Stimulated activated CD4-positive, alpha-beta T cell treated with anti-CD3 and anti-CD28 coated beads, TNF-alpha, amount 100 ng/mL, for 1 hour (primary cell): ENCODE results near the gene PELI3.
"Not testable (repeated sequence)": the region's sequence is repeated elsewhere in the genome, so short reads cannot be mapped to it uniquely, and the experiment has no call there.

Experiments
- DNase-seq, 3 donors: peaks; one replicate each; pipeline ENCODE4 v3.0.0-alpha.2; 2020; ENCODE audit warnings: low read depth in 3 of 3, low spot score in 1 of 3

PELI3 gene, protein sequence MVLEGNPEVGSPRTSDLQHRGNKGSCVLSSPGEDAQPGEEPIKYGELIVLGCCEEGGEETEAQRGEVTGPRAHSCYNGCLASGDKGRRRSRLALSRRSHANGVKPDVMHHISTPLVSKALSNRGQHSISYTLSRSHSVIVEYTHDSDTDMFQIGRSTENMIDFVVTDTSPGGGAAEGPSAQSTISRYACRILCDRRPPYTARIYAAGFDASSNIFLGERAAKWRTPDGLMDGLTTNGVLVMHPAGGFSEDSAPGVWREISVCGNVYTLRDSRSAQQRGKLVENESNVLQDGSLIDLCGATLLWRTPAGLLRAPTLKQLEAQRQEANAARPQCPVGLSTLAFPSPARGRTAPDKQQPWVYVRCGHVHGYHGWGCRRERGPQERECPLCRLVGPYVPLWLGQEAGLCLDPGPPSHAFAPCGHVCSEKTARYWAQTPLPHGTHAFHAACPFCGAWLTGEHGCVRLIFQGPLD

DNA sequence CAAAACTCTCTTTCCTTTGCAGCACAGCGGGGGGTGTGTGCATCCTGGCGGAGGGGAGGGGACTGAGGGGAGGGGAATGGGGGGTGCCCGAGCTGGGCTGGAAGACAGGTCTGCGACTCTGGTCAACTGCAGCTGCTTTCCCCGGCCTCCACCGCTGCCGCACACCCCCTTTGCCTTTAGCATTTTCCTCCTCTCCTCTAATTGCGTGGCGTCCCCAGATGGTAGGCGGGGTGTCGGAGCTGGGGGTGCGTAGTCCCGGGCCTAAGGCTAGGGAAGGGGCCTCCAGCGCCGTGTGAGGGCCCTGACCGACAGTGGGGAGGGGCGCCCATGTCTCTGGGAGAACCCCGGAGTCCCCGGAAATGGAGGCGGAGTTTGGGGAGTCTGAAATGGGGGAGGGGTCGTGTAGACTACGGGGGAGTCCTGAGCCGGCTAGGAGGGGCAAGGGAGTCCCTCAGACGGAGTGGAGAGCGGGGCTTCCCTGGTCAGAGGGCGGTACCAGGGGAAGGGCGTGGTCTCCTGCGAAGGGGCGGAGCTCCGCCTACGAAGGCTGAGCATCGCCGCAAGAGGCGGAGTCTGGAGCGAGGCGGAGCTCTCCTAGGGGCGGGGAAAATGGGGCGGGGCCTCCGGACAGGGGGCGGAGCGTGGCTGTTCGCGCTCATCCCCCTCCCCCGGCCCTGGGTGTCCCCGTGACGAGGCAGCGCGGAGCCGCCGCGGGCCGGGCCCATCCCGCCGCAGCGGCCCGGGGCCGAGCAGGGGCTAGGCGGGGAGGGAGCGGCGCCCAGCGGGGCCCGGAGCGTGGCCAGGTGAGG lies at the start of gene PELI3:
TSS of gene PELI3 (plus strand) at position 681 of the 809 bp plus-strand sequence. CDS start 1,224 bp downstream, outside the sequence.
- peak; percentile 91 to 99 (median 93) for DNase-seq

DNA sequence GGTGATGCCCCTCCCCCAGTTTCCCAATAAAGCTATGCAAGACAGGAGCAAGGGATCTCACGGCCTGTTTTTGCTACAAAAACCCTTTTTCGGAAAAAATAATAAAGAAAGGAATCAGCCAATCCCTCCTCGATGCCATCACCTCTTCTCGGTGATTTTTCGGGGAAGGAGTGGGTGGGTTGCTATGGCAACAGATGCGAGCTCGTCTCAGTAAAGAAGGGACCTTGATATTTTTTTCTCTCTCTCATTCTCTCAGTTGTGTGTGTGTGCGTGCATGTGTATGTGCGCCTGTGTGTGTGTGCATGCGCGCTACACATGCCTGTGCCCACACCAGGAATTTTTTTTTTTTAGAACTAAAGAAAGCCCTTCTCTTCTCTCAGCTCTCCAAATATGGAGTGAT lies 49.7 kb upstream of the PELI3 start:
- no peak for DNase-seq

DNA sequence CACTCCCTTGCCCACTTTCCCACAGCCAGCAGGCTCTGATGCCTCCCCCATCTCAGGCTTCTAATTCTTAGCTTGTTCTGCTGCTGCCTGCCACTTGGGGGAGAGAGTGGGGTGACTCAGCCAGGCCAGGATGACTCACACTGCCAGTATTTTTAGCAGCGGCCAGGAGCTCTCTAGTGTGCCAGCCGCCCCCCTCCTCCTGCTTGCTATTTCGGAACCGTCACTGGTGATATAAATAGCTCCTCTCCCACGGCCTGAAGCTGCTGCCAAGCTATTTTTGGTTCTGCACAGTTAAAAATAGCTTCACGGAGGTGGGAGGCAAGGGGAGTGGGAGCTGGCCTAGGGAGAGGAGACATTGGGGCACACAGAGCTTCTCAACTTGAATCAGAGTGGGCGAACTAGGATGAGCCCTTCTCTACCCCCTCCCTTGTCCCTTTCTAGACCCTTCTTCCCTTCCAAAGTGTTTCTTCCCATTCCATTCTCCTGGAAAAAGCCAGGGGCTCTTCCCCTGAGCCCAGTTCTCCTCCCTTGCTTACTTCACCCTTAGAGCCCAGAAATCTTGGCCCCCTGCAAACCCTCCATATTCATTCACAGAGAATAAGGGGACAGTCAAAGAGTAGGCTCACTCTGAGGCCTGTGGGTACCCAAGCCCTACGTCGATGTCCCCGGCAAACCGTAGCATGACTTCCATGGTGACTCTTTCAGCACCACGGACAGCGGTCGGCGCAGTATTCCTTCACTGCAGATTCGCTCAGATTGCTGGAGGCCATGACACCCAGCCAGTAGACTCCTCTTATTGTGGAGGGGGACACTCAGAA lies 48.3 kb upstream of the PELI3 start:
- peak in 2 of 3 donors; percentile 12 to 45 for DNase-seq

GRCh38 chr11:66418986-66419308 lies 47.8 kb upstream of the PELI3 start:
- DNase-seq, result no peak

- DNase-seq, result no peak
Measured at GRCh38 chr11:66419825-66420224, 46.9 kb upstream of the PELI3 start.

GRCh38 chr11:66420671-66421476 lies 45.8 kb upstream of the PELI3 start, which contains the start of gene NPAS4:
Gene NPAS4, plus strand, starts transcription at chr11:66421035. Its CDS starts 145 bp downstream, at chr11:66421180.
- no peak for DNase-seq

- DNase-seq, result peak; percentile 68 to 86 (median 84)
Measured at GRCh38 chr11:66421492-66422205, 45.1 kb upstream of the PELI3 start.

DNA sequence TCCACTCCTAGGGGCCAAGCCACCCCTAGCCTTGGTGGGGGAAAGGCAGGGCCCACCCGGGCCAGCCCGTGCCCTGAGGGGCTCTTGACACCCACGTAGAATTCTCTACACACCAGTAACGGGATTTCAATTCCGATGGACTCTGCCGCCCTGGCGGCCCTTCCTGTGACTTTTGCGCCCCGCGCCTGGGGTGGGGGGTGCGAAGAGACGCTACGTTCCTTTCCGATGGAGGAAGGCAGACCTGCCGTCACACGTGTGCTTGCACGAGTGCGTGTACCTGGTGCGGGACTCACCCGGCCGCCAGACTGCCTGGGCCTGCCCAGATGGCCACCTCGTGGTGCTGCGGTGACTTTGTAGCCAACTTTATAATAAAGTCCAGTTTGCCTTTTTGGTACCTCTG lies 40.4 kb upstream of the PELI3 start:
- DNase-seq, result no peak

GRCh38 chr11:66428933-66429332 lies 37.8 kb upstream of the PELI3 start:
- DNase-seq, result no peak

DNA sequence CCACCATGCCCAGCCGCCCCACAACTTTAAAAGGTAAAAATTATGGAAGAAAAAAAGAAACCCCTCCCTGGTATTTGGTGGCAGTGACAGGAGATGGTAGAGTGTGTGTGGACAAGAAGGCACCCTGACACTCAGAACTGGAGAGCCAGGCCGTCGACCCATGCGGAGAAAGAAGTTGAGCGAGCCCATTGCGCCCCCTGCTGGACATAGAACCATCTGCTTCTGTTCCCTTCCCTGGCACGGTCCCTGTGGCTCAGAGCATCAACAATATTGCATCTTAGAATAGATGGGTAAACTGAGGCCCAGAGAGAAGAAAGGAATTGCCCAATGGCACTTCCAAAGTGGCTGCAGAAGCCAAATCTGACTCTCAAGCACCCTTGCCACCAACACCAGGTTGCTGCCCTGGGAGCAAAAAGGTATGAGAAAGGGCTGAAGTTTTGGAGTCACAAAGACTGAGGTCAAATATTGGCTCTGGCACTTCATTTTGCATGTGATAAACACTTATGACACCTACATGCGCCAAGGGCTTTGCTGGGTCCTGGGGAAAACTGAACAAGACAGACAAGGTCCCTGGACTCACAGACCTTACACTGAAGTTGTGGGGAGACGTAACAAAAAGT lies 36.6 kb upstream of the PELI3 start:
- peak; percentile 35 to 71 (median 40) for DNase-seq

DNA sequence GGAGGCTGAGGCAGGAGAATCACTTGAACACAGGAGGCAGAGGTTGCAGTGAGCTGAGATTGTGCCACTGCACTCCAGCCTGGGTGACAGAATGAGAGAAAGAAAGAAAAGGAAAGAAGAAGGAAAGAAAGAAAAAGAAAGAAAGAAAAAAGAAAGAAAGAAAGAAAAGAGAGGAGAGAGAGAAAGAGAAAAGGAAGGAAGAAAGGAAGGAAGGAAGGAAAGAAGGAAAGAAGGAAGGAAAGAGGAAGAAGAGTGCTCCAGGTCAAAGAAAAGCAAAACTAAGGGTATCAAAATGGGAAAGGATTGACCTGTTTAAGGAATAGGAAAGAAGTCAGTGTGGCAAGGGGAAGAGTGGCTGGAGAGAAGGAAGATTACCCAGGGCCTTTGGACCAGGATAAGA lies 35.4 kb upstream of the PELI3 start:
- DNase-seq, result not testable (repeated sequence)

DNA sequence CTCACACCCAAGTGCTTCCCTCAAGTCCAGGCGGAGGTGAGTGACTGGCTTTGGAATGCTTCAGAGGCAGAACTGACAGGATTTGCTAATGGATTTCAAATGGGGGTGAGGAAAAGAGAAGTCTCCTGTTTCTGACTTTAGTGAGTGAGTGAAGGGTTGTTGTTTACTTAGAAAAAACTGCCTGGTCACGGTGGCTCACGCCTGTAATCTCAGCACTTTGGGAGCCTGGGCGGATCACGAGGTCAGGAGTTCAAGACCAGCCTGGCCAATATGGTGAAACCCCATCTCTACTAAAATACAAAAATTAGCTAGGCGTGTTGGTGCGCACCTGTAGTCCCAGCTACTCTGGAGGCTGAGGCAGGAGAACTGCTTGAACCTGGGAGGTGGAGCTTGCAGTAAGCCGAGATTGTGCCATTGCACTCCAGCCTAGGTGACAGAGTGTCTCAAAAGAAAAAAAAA lies 34.8 kb upstream of the PELI3 start:
- not testable (repeated sequence) for DNase-seq

DNA sequence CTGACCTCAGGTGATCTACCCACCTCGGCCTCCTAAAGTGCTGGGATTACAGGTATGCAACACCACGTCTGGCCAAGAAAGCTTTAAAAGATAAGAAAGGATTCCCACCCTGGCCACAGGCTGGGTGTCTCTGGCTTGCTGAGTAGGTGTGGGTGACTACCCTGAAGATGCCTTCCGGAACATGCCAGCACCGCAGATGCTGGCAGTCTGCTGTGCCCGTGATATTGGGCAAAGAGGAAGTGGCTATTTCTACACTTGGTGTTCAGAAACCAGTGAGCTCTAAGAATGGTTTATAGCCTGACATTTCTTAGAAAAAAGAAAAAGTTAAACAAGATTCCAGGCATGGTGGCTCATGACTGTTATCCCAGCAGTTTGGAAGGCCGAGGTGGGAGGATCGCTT lies 34.1 kb upstream of the PELI3 start:
- no peak for DNase-seq

GRCh38 chr11:66437979-66438503 lies 28.7 kb upstream of the PELI3 start:
- no peak for DNase-seq

GRCh38 chr11:66438504-66439466 lies 27.9 kb upstream of the PELI3 start, which contains the start of gene MRPL11:
Gene MRPL11, minus strand, starts transcription at chr11:66438848. Its CDS starts 94 bp downstream, at chr11:66438754.
- DNase-seq, result peak; percentile 69 to 84 (median 72)

DNA sequence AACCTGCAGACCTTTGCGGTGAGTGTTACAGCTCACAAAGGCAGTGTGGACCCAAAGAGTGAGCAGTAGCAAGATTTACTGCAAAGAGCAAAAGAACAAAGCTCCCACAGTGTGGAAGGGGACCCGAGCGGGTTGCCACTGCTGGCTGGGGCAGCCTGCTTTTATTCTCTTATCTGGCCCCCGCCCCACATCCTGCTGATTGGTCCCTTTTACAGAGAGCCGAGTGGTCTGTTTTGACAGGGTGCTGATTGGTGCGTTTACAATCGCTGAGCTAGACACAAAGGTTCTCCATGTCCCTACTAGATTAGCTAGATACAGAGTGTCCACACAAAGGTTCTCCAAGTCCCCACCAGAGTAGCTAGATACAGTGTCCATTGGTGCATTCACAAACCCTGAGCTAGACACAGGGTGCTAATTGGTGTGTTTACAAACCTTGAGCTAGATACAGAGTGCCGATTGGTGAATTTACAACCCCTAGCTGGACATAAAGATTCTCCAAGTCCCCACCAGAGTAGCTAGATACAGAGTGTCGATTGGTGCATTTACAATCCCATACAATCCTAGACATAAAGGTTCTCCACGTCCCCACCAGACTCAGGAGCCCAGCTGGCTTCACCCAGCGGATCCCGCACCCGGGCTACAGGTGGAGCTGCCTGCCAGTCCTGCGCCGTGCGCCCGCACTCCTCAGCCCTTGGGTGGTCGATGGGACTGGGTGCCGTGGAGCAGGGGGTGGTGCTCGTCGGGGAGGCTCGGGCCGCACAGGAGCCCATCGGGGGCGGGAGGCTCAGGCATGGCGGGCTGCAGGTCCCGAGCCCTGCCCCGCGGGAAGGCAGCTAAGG lies 26.4 kb upstream of the PELI3 start:
- DNase-seq, result not testable (repeated sequence)

DNA sequence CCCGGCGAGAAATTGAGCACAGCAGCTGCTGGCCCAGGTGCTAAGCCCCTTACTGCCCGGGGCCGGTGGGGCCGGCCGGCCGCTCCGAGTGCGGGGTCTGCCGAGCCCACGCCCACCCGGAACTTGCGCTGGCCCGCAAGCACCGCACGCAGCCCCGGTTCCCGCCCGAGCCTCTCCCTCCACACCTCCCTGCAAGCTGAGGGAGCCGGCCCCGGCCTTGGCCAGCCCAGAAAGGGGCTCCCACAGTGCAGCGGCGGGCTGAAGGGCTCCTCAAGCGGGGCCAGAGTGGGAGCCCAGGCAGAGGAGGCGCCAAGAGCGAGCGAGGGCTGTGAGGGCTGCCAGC lies 25.8 kb upstream of the PELI3 start:
- not testable (repeated sequence) for DNase-seq
